HG02852 (cell line): ENCODE measurements around the gene TMEM273.

ENCODE experiments used
- ATAC-seq: cut with Tn5 transposase; IDR thresholded peaks from one replicate; pipeline ENCODE4 v1.9.1; 2021; ENCODE audit warnings: mild to moderate bottlenecking, moderate library complexity; ENCODE audit not compliant: unreplicated experiment

Gene TMEM273

DNA sequence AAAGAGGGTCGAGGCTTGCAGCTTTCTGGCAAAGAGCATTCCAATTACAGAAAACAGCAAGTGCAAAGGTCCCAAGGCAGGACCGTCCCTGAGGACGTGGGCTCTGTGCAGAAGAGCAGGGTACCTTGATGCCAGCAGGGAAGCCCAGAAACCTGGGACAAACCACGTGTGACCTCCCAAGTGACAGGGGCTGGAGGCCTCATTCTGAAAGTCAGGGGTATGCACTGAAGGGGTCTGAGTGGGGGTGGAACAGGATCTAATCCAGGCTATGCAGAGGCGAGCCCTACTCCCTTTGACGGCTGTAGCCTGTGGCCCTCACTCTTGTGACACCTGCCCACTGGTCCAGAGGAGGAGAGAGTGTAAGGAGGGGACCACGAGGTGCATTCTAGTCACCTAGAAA is 22.9 kb downstream of the TMEM273 start:
- no peak for ATAC-seq

DNA sequence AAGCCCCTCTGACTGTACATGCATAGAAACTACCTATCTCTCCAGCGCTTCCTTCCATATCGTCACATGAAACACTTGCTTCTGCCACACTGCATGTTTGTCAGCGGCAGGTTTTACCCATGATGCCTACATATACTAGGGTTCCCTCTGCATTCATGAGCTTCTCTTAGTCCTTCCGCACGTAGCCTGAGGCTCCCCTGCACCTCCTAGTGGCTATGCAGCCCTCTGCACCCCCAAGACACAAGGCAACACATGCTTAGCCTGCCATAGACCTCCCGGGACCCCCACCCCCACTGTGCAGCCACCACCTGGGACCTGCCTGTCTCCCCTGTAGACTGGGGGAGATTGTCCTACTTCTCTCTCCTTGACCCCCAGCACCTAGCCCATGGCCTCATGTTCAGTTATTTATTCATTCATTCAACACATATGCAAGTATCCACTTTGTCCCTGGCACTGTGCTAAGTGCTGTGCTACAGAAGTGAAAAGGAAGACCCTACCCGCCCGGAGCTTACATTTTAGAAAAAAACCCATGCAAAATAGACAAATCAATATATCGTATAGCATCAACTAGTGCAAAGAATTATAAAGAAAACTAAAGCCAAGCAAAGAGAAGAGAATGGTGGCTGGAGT is 23.5 kb downstream of the TMEM273 start:
- ATAC-seq = peak; percentile 76

DNA sequence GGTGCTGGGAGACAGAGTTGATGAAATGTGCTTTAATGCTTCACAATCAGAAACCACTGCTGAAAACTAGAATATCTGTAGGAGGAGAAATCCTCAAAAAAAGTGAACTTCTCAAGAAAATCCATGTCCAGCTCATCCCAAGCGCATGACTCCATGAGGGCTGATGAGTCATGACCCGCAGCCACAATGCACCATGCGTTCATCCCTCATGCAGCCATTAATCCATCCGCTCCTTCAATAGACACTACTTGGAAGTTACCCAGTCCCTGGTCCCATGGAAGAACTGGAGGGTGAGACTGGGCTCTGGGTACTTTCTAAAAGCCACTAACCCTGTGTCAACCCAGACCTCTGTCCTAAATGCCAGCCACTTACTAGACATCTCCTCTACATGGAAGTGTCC is 24.4 kb downstream of the TMEM273 start:
- ATAC-seq = no peak

DNA sequence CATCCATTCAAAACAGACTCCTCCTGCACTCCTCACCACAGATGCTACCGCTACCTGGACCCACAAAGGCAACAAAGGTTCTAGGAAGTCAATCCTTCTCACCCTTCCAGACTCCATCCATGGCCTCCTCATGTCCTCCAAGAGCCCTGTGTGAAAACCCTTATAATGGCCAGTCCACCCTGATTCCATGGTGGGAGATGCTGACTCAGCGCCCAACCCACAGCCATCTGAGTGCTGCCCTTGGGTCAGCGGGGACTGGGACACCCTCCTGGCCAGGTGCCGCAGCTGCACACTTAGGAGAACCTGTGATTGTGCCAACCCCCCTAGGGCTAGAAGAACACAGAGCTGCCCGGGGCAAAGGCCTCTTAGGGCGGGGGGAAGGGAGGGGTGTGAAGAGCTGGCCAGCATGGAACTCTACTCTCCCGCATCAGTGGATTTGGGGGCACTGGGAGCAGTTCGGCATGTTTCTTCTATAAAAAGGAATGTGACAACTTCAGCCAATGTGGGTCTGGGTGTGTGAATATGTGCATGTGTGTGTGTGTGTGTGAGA is 25.4 kb downstream of the TMEM273 start:
- no peak for ATAC-seq

DNA sequence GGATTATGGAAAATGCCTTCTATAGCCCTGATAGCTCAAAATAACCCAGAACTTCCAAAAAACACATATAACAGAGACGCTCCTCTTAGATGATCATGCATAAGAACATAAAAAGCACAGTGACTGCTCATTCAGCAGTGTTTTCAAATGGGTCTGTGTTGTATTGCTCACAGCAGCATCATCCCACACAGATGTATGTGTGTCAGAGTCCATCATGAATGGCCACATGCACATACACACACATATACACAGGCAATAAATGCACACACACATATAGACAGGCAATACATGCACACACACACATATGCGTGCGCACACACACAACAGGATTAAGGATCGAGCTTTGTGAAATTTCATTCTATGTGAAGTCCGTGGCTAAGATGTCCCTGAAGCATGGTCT is 26.1 kb downstream of the TMEM273 start:
- ATAC-seq = no peak

DNA sequence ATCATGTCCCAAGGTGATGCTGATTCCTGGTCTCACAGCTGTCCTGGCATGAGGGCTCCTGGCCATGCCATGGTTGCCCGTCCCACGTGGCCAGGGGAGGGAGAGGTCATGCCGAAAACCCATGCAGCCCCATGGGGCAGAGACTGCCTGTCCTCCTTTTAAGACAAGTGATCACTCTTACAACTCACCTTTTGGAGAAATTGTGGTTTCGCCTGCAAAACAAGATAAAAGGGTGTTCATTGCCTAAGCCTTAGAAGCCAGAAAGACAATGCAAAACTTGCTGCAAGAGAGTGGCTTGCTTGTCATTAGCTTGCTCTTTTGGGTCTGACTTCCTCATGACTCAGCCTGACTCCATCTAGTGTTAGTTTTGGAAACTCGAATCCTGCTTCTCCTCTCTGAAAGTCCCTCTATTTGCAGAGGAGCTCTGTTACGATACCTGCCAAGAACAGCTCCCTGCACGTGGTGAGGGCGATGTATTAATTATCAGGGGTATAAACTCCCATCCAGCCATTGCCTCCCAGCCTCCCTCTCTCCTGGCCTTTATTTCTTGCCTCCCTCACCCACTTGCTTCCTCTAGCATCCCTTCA is 26.7 kb downstream of the TMEM273 start:
- no peak for ATAC-seq

DNA sequence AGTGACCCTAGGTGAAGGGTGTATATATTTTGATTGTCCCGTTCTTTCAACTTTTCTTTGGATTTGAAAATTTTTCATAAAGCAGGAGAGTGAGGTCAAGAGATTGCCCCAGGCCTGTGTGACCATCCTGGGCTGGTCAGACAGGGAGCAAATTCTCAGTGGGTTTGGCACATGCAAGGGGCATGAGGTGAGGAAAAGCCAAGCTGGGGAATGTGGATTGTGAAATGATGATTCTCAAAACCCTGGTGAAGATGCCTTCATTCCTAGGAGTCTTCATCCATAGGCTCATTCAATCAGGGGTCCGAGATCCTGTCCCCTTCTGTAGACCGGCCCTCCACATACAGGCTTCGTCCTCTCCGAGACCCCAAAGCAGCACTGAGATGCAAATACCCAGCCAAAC is 27.4 kb downstream of the TMEM273 start:
- ATAC-seq = no peak

DNA sequence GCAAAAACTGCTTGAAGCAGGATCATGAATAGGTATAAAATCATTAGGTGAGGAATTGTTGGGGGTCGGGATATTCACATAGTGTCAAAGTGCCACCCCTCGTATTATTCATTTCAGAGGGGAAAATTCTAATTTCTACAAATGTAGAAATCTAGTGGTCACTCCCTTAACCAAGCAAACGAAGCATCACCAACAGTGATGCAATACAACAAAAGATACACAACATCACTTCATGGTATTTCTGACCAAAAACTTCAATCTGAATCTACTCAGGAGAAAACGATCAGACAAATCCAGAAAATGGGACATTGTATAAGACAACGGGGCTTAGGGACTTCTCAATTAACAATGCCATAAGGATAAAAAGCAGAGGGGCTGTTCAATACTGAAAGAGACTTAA is 28.1 kb downstream of the TMEM273 start:
- ATAC-seq = no peak

DNA sequence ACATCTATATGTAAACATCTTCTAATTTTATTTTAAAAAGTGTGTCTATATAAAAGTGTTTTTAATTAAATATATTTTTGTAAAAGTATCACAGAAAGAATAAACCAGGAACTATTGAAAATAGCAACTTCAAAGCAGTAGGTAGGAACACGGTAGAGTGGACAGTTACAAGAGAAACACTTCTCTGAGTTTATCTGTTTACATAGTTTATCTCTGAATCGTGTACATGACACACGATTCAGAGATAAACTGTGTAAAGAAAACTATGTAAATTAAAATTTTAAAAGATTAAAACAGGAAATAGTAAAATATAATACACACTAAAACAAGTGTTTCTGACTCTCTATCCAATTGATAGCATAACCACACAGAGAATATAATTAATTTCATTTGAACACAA is 29.3 kb downstream of the TMEM273 start:
- ATAC-seq = no peak

DNA sequence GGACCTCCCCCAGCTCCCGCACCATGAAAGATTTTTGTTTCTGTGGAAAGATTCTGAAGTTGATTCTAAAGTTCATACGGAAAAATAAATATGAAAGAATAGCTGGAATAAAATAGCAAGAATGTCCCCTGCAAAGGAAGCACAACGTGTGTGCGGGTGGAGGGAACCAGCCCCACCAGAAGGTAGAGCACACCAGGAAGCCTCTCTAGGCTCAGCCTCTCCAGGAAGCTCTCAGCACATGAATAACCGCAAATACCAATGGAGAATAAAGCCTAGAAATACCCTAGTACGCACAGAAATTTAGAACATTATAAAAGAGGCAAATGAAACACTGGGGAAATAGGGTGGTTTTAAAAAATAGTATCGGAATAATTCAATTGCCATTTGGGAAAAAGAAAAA is 29.8 kb downstream of the TMEM273 start:
- no peak for ATAC-seq

DNA sequence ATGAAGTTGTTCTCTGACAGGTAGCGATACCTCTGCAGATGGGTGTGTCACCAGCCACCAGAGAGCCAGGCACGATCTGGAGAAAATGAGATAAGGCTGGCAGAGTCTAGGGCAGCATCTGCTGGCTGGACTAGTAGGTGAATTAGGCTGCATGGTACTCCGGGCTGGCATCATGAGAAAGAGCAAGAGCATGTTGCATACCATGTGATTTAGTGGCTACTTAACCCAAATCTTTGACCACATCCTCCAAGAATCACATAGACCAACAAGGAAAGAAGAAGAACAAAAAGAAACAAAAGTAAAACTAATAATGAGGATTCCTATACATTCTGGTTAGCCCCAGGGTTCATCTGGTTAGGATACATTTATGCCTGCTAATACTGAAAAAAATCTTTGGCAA is 31.0 kb downstream of the TMEM273 start:
- ATAC-seq = no peak

DNA sequence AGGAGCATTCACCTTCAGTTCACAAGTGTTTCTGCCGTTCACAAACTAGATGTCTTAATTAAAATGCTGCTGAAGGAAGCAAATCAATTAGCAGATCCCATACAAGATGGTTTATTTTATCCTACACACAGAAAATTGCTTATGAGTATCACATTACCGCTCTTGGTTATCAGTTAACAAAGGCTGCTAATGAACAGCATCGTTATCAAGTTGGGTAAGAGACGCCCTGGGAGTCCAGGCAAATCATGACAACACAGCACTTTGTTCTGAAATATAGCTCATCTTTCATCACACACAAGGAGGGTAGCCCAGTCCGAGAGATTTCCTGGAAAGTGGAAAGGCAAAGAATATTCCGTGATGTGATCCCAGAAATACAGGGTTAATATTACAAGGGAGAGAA is 33.5 kb downstream of the TMEM273 start:
- no peak for ATAC-seq

DNA sequence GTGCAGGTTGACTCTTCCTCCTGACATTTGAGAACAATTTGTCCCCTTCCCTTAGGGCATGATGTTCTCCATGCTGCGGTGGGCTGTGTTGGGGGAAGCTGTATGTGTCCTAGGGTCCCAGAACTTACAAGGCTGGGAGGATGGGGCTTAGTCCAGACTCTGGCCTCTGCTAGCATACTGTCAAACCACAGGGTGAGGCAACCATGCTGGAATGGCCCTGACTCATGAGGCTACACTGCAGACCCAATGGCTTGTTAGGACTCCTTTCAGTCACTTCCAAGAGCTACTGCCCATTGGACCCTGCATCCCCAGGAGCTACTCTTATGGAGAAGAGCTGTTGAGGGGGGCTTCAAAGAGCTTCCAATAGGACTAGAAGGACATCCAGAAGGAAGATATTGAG is 34.2 kb downstream of the TMEM273 start:
- no peak for ATAC-seq

DNA sequence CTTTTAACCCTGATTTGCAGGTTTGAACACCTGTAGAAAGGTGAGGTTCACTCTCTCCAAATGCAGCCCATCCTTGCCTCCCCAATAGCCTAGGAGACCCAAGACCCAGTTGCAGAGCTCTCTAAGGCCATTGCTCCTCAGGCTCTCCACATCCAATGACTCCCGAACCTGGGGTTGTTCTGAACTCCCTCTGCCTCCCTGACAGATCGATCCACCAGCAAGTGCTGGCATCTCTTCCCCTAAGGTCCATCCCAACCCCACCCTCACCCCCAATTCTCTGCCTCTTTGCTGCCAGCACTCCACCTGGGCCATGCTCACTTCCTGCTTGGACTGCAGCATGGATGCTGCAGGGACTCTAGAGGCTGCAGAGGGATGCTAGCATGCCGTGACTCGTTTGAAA is 35.1 kb downstream of the TMEM273 start:
- ATAC-seq = no peak

DNA sequence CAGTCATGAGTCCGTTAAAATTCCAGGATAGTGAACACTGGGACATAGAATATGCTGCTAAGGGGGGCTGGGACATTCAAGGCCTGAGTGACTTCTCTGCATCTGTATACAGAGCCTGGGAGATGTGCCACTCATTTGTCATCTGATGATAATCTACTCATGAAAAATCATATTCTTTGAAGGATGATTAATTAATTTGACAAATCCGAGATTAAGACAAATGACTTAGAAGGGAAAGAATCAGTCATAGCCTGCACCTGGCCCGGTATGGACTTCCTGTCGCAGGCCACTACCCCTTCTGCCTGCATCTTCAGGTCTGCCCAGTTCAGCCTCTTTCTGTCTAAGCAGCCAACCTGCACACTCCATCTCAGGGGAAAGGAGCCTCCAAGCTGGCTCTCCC is 35.5 kb downstream of the TMEM273 start:
- no peak for ATAC-seq

DNA sequence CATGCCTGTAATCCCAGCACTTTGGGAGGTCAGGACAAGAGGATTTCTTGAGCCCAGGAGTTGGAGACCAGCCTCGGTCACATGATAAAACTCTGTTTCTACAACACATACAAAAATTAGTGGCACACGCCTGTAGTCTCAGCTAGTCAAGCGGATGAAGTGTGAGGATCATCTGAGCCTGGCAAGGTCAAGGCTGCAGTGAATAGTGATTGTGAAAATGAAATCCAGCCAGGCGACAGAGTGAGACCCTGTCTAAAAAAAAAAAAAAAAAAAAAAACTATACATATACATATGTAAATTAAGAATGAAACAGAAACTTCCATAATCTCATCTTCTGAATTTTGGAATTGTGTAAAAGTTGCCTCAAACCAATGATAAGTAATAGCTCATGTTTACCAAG is 36.2 kb downstream of the TMEM273 start:
- no peak for ATAC-seq

DNA sequence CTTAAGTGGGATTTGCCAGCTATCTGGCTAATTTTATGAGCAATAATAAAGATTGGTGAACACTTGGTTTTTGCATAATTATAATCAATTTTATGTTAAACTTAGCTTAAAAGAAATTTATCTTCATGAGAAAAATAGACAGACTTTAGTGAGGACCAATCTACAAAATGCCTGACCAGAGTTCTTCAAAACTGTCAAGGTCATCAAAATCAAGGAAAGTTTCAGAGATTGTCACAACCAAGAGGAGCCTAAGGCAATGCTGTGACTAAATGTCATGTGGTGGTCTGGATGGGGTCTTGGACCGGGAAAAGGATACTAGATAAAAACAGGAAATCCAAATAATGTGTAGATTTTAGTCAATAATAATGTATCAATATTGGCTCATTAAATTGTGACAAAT is 36.7 kb downstream of the TMEM273 start:
- ATAC-seq = no peak

DNA sequence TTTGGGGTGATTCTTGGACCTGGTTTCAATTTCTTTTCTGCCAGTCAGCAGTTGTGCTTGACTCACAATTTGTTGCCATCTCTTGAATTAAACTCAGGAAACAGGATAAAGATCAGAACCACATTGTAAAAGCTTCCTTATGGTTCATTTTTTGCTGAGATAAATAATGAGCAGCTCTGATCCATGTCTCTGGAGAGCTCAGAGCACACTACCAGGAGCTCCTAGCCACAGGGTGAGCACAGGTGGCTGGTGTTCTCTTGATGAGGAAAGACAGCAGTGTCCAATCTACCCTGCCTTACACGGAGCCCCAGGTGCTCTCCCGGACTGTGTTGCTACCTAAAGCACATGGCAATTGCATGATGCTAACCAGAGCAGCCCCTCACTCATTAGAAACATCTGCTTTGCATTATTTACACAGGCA is 37.2 kb downstream of the TMEM273 start:
- no peak for ATAC-seq

DNA sequence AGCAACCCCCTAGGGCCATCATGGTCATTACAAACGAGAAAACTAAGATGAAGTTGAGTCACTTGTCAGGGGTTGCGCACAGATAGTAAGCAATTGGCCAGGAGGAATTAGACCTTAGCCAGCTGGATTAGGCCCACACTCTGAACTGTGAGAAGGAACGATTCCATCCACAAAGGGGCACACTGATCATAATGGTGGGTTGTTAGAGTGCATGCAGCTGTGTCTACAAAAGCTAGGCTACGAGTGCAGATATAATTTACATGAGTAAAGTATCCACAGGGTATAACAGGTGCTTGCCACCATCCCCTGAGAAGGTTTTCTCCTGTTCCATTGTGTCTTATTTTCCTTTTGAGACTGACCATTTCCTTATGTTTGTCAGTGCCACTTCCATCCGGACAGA is 37.8 kb downstream of the TMEM273 start:
- ATAC-seq = no peak

DNA sequence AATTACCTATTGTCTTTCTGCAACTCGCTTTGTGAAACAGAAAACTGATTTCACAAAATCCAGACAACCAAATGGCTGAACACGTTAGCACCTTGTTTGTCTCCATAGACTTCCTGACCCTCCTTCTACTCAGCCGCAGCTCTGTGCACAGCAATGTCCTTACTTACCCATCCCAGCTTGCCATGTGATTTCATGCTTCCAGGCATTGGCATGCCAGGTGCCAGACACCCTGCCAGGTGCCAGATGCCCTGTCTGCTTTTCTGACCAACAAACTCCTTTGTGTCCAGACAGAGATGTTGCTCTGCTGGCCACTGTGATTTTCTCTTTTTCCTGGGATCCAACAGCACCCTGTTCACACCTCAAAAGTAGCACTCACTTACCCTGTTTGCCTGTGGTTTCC is 38.3 kb downstream of the TMEM273 start:
- ATAC-seq = no peak

DNA sequence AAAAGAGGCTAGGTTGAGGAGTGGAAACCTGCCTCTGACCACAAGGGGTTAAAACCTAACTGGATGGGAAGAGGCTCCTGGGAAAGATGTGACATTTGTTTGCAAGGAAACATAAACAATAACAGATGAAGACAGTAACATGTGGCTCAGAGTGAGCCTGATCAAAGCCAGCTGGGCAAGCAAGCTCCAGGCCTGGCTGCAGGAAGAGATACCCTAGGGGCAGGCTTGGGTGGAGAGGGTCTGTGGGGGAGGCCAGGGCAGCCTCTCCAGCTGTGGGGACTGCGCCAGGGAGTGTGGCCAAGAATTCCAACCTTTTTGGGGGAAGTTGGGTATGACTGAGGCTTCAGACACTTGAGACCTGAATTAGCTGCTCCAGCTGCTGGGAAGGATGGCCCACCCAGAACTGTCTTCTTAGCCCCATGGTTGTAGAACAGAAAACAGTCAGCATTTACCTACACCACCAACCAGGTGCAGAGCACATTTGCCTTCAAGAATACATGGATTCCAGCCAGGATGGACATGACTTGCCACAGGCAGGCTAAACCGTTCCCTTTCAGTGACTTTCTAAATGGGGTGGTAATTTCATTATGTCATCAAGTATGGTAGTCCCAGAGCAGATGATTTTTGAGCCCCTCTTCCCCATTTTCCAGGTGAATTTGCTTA is 44.0 kb downstream of the TMEM273 start:
- ATAC-seq = no peak

DNA sequence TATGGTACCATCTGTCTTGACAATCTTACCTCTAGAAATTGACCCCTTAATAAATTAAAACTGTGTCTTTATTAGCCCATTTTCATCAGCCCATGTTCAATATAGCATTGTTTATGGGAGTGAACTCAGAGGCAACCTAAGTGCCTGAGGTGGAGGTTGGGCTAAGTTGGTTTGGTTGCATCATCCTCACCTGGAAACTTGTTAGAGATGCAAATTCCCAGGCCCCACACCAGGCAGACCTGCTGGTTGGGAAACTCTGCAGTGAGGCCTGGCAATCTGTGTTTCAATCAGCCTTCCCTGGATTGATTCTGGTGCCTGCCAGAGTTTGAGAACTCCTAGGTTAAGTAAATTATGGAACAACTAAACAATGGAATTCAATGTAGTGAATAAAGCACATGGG is 44.9 kb downstream of the TMEM273 start:
- no peak for ATAC-seq
